Mucosa of descending colon (tissue), 3 donors: ENCODE data around the gene MRC2. TPM values are rescaled to one million over a fixed set of nuclear protein-coding genes. Genes with fewer than 3 reads are reported as not detected.
A peak's percentile ranks its signal among the peaks of the same experiment; 100 is the strongest.

Experiments used
- ATAC-seq: fragments of 200-7000 bp; cut with Tn5 transposase; one replicate; pipeline ENCODE4 v1.9.1; 2020; ENCODE audit warnings: mild to moderate bottlenecking, moderate library complexity
- DNase-seq, 3 donors: peaks; one replicate each; pipeline ENCODE4 v3.0.0-alpha.2; 2020
- H3K36me3 ChIP-seq: fragments of 200-600 bp; one replicate; pipeline ENCODE4 v1.8.0; 2021; ENCODE audit warnings: low read depth, mild to moderate bottlenecking
- H3K4me1 ChIP-seq: fragments of 200-600 bp; one replicate; pipeline ENCODE4 v1.8.0; 2021; ENCODE audit warnings: low read depth, mild to moderate bottlenecking
- H3K4me3 ChIP-seq: fragments of 200-600 bp; one replicate; pipeline ENCODE4 v1.8.0; 2021; ENCODE audit warnings: mild to moderate bottlenecking
- H3K9me3 ChIP-seq: fragments of 200-600 bp; one replicate; pipeline ENCODE4 v1.8.0; 2021; ENCODE audit warnings: mild to moderate bottlenecking
- CTCF ChIP-seq: fragments of 200-600 bp; IDR thresholded peaks from one replicate; pipeline ENCODE4 v1.8.0; 2022; ENCODE audit warnings: antibody characterized with exemption, mild to moderate bottlenecking
- intact Hi-C, 2 donors: fragments of 100-400 bp; cut with DNase I in 1 of 2; cut with micrococcal nuclease in 1 of 2; formaldehyde crosslinking; loops; one replicate each; pipeline versions ENCODE4 v1.11.0 to v1.11.1; 2022; cut with DNase I, micrococcal nuclease
- total RNA-seq, 3 donors: library from RNA; stranded (reverse); fragmentation: NEBNext Ultra II Directional in 2 of 3; extraction: Animal tissue kit (Norgen Biotek cat#: 25700) in 2 of 3; gene quantifications; one replicate each; pipeline versions ENCODE4 v1.2.1 to v1.2.4, GENCODE V29; 2021 to 2023
- donor health status: DM: no; HTN: no; CAD: no; lungs with moderate emphysema.
- donor health status: DM: no; HTN: no; CAD: no.
- donor health status: DM: no; HTN: yes; CAD: no.

MRC2 gene
- total RNA-seq, 3 donors from 2014 or later, result 5.1 to 20.3 (median 10.8) TPM

- Histone ChIP-seq H3K36me3 (no peaks in the 10 kb centered on the region), H3K4me3 (no peak overlapping the region), H3K9me3 (no peaks in the 10 kb centered on the region), H3K4me1 (peaks cover 6% of the 10 kb centered on the region)
- ATAC-seq (peak; percentile 78), DNase-seq (peak; percentile 34 to 56 (median 36))
- no peak for TF ChIP-seq CTCF
- intact Hi-C loops, result no loop called here
Measured at GRCh38 chr17:62724398-62725146, 97.1 kb downstream of the MRC2 start.

GRCh38 chr17:62725791-62726249 is 98.3 kb downstream of the MRC2 start:
- peak; percentile 87 for ATAC-seq
- intact Hi-C loops, result no loop called here
- Histone ChIP-seq H3K4me3 (no peak overlapping the region), H3K9me3 (no peaks in the 10 kb centered on the region), H3K4me1 (peaks cover 6% of the 10 kb centered on the region), H3K36me3 (no peaks in the 10 kb centered on the region)
- peak in 1 of 3 donors; percentile 12 for DNase-seq
- TF ChIP-seq CTCF, result no peak

GRCh38 chr17:62727916-62728672 is 100.6 kb downstream of the MRC2 start:
- no peaks in the 10 kb centered on the region for H3K36me3 ChIP-seq
- ATAC-seq (no peak), DNase-seq (no peak)
- peaks cover 6% of the 10 kb centered on the region for H3K4me1 ChIP-seq
- no peaks in the 10 kb centered on the region for H3K9me3 ChIP-seq
- TF ChIP-seq CTCF, result no peak
- no peak overlapping the region for H3K4me3 ChIP-seq
- intact Hi-C loops, result no loop called here

- no peak for ATAC-seq
- Histone ChIP-seq H3K36me3 (no peaks in the 10 kb centered on the region), H3K9me3 (no peaks in the 10 kb centered on the region), H3K4me1 (no peaks in the 10 kb centered on the region), H3K4me3 (no peak overlapping the region)
- intact Hi-C loops, result no loop called here
- DNase-seq, result no peak
- TF ChIP-seq CTCF, result no peak
Measured at GRCh38 chr17:62732125-62732524, 104.7 kb downstream of the MRC2 start.

GRCh38 chr17:62735044-62735651 is 107.7 kb downstream of the MRC2 start:
- Histone ChIP-seq H3K36me3 (no peaks in the 10 kb centered on the region), H3K4me3 (no peak overlapping the region), H3K4me1 (no peaks in the 10 kb centered on the region), H3K9me3 (no peaks in the 10 kb centered on the region)
- intact Hi-C loops, result no loop called here
- ATAC-seq, result no peak
- DNase-seq, result no peak
- TF ChIP-seq CTCF, result no peak
